HTR-8/SVneo (cell line): ENCODE data around the gene IQCK.
A peak's percentile ranks its signal among the peaks of the same experiment; 100 is the strongest.

Source experiments
- DNase-seq: peaks from one replicate; pipeline ENCODE4 v3.0.0; 2011; ENCODE audit warnings: low spot score, mixed read lengths; ENCODE audit not compliant: insufficient read length
- FAIRE-seq: peaks from 2 replicates; lab custom pipeline; 2011; peaks lifted over from hg19 to GRCh38; lab: Jason Lieb, UNC

IQCK gene

DNA sequence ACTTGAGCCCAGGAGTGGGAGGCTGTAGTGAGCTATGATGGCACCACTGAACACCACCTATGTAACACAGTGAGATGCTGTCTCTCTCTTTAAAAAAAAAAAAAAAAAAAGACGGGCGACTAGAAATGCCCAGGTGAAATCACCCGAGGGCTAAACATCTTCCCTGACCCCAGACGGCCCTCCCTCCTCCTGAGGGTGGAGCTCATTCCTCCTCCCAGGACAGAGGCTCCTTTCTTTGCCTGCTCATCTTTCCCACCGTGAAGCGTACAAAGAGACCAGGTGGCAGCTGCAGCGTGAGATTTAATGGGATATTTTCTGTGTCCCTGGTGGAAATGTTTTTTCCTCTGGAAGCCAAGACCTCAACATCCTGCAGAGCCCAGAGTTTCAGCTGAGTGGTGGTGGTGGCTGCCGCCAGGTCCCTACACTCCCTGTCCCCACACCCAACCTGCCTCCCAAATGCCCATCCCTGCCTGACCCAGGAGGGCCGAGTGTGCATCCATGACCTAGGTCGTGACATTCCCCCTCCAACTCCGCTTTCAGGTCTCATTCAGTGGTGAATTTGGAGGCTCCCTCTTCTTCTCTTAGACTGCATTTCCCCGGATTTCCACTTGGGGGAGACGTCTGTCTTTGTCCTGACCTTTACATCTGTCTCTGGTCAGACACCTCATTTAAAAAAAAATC, 181.0 kb downstream of the IQCK start:
- FAIRE-seq (no peak), DNase-seq (peak; percentile 57)

DNA sequence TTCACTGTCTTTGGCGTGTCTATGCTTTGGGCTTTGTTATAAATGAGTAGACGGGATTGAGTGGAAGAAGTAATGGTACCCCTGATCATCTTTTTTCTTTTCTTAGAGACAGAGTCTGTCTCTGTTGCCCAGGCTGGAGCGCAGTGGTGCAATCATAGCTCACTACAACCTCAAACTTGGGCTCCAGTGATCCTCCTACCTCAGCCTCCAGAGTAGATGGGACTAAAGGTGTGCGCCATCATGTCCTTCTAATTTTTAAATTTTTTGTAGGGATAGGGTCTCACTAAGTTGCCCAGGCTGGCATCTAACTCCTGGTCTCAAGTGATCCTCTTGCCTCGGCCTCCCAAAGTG, 181.5 kb downstream of the IQCK start:
- DNase-seq (no peak), FAIRE-seq (no peak)

DNA sequence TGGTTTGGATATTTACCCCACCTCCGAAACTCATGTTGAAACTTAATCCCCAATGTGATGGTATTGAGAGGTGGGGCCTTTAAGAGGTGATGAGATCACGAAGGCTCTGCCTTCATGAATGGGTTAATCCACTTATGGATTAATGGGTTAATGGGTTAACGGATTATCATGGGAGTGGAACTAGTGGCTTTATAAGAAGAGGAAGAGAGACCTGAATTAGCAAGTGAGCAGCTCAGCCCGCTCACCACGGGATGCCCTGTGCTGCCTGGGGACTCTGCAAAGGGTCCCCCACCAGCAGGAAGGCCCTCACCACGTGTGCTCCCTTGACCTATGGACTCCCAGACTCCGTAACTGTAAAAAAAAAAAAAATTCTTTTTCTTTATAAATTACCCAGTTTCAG, 183.1 kb downstream of the IQCK start:
- FAIRE-seq (no peak), DNase-seq (no peak)

DNA sequence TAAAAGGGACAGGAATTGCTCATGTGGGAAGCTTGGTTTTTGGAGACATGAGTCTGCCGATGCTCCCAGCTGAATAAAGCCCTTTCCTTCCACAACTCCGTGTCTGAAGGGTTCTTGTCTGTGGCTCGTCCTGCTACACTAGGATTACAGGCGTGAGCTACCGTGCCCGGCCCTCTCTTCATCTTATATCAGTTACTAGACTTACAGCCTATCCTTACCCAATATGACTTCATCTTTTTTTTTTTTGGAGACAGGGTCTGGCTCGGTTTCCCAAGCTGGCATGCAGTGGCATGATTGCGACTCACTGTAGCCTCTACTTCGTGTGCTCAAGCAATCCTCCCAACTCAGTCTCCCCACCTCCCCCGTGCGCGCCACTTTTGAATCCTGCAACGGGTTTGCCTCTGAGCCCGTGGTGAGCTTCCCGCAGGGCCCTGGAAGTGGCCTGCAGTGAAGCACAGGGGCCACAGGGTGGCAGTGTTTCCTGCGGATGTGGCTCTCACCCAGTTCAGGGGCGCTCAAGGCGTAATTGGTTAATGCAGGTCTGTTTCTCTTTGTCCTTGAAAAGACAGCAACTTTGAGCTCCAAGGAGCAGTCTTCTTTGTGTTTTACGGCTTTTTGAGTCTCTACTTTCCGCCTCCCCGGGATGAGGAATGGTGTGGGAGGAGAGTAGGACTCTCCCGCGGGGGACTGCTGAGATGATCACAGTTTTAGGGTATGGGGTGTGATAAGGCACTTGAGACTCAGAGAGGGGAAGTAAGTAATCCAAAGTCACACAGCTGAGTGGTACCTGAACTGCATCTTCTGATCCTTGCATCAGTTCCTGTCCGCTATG, 189.3 kb downstream of the IQCK start:
- DNase-seq, result peak; percentile 72
- FAIRE-seq, result no peak
